Esophagus squamous epithelium (tissue), 5 donors: ENCODE measurements around the gene ZNF469. TPM values are rescaled to one million over a fixed set of nuclear protein-coding genes. Genes with fewer than 3 reads are reported as not detected.

Experiments used
- DNase-seq: peaks from one replicate; lab custom pipeline; 2025; lab: John Stamatoyannopoulos, UW
- H3K27ac ChIP-seq, 4 donors: fragments of 200-600 bp; sonication (generic); one replicate each; pipeline ENCODE4 v1.5.1; 2016 to 2019; ENCODE audit warnings: mild to moderate bottlenecking in 1 of 4
- H3K27me3 ChIP-seq, 4 donors: fragments of 200-600 bp; sonication (generic); 1 replicate in 3 of 4; 2 replicates in 1 of 4; pipeline versions ENCODE4 v1.5.1 to v1.6.0; 2017 to 2021; ENCODE audit warnings: antibody characterized with exemption in 1 of 4
- H3K36me3 ChIP-seq, 3 donors: fragments of 200-600 bp; sonication (generic); one replicate each; pipeline ENCODE4 v1.5.1; 2016 to 2019
- H3K4me1 ChIP-seq, 3 donors: fragments of 200-600 bp; sonication (generic); one replicate each; pipeline ENCODE4 v1.5.1; 2017 to 2019
- H3K4me3 ChIP-seq, 4 donors: fragments of 200-600 bp; sonication (generic); 1 replicate in 3 of 4; 2 replicates in 1 of 4; pipeline ENCODE4 v1.5.1; 2016 to 2019; ENCODE audit warnings: mild to moderate bottlenecking in 2 of 4, moderate library complexity in 1 of 4
- H3K9me3 ChIP-seq, 3 donors: fragments of 200-600 bp; sonication (generic); one replicate each; pipeline ENCODE4 v1.5.1; 2016 to 2019
- CTCF ChIP-seq, 6 experiments: fragments of 450-650 bp in 4 of 6; fragments of 200-600 bp in 2 of 6; sonication (generic) in 2 of 6; IDR thresholded peaks; one replicate each; pipeline ENCODE4 v1.5.1; 2016 to 2019; ENCODE audit warnings: antibody characterized with exemption in 6 of 6, mild to moderate bottlenecking in 4 of 6, moderate library complexity in 4 of 6
- POLR2A ChIP-seq, 4 donors: fragments of 450-650 bp; IDR thresholded peaks; one replicate each; pipeline ENCODE4 v1.6.1; 2017; ENCODE audit warnings: antibody characterized with exemption in 4 of 4, mild to moderate bottlenecking in 4 of 4, moderate library complexity in 3 of 4
- WGBS, 2 donors: methylation state at CpG; one replicate each; pipeline ENCODE4 v1.1.5; 2018; 5-methylcytosine and 5-hydroxymethylcytosine counted together
- intact Hi-C: fragments of 100-400 bp; cut with DNase I; formaldehyde crosslinking; loops from one replicate; pipeline ENCODE4 v1.15.0; 2022
- total RNA-seq, 4 donors: library from RNA; depleted of rRNA; stranded (reverse); fragments of >200 nt; gene quantifications; one replicate each; pipeline ENCODE4 v1.1.0, GENCODE V29; 2016
- donor health status: DM: yes; HTN: yes; CAD: no.

The ZNF469 gene
- total RNA-seq, 4 donors from 2014 or later: 0.26 to 0.57 (median 0.35) TPM

DNA sequence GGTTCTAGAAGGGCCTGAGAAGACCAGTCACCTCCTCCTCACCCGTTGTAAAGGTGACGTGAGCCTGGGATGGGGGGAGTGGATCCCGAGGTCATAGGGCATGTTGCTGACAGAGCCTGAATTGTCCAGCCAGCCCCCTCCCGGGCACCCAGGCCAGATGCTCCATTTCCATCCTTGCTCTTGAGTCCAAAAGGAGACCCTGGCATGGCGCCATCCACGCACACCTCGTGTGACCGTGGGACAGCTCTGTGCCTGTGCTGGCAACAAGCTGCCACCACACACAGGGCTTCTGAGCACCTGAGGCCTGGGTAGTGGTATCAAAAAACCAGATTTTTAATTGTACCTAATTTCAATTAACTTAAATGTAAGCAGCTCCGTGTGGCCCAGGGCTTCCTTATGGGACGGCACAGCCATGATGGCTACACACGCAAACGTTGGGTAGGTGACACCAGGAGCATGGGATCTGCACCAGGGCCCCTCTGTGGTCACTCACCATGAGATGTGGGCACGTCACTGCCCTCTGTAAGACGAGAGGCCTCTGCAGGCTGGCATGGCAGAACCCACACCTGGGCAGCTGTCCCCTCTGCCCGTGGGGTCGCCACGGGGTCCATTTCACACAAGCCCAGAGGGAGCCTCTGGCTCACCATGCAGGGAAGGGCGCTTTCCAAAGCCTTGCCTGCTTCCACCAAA is 37.6 kb upstream of the ZNF469 start:
- Histone ChIP-seq H3K4me3 (no peak overlapping the region), H3K9me3 (no peaks in the 10 kb centered on the region), H3K4me1 (no peaks in the 10 kb centered on the region), H3K36me3 (no peaks in the 10 kb centered on the region), H3K27ac (no peak overlapping the region), H3K27me3 (peaks cover 0 to 13% (median 0%) of the 10 kb centered on the region in 4 donors)
- DNase-seq: no peak
- 61 to 67% methylated on average over 7 to 12 of the region's 18 CpGs for WGBS, 2 donors
- intact Hi-C loops: no loop called here
- TF ChIP-seq POLR2A (IDR thresholded peaks at IDR 0.05): no peak

DNA sequence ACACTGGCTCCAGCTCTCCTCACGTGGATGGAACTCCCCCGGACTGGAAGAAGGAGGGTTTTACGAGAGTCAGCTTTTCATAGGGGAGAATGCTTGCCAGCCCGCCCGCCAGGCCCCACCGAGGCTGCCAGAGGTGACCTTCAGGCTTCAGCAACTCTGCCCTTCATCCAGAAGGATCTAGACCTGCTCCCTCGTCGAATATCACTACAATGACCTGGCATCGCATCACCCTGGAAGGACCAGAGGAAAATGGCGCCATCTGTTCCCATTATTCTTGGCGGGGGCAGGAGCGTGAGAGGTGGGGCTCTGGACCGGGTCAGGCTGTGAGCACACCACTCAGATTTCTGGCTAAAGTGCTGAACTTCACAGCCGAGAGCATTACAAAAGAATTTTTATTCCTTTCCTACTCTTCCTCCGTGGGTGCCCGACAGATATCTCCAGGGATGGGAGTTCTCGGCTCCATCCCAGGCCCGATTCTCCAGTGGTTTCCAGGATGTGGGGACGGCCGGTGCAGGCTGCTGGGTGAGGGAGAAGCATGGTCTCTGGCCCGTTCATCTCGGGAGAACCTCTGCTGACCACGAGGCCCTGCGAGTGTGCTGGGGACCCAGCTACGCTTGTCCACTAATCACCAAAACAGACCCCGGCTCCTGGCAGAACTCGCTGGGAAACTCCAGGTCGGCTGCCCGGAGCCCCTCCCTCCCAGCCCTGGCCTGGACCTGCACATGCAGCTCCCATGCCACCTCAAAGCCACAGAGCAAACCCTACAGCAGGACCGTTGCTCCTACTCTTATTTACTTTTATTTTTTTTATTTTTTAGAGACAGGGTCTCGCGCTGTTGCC is 36.8 kb upstream of the ZNF469 start:
- no peak overlapping the region for H3K27ac ChIP-seq
- 83 to 86% methylated on average over 12 to 25 of the region's 32 CpGs for WGBS, 2 donors
- no peaks in the 10 kb centered on the region for H3K9me3 ChIP-seq
- intact Hi-C loops: no loop called here
- no peaks in the 10 kb centered on the region for H3K4me1 ChIP-seq
- no peak overlapping the region for H3K4me3 ChIP-seq
- DNase-seq: no peak
- TF ChIP-seq POLR2A (IDR thresholded peaks at IDR 0.05): no peak
- TF ChIP-seq CTCF (IDR thresholded peaks at IDR 0.05): no peak
- no peaks in the 10 kb centered on the region for H3K36me3 ChIP-seq
- peaks cover 0 to 13% (median 0%) of the 10 kb centered on the region in 4 donors for H3K27me3 ChIP-seq

DNA sequence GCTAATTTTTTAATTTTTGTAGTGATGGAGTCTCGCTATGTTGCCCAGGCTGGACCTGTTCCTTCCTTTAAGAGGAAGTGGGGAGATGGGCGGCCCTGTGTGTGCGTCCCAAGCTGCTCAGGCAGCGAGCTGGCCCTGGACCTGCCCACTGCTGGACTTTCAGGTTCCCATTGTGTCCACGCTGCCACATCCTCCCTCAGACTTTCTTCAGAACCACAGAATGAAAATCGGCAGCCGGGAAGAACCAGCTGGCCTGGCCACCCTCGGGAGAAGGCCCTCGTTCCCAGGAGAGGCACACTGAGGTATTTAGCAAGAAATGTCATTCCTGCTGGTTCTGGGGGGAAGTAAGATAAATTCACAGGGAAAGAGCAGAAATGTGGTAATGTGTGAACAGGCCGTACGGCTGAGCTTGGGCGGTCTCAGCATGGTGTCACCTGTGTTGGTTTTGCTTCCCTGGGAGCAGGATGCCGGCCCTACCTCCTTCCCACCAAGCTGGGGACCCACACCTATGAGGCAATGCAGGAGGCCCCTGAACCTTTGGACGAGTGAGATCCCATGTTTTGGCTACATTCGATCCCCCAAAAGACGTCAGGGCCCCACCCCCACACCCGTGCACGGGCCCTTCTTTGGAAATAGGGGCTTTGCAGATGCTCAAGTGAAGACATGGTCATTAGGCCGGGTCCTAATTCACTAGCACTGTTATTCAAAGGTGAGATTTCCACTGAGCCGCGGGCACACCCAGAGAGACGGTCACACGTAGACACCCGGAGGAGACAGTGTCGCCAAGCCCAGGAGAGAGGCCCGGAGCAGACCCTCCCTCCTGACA is 35.9 kb upstream of the ZNF469 start:
- intact Hi-C loops: no loop called here
- peaks cover 0 to 4% (median 0%) of the 10 kb centered on the region in 4 donors for H3K27me3 ChIP-seq
- no peaks in the 10 kb centered on the region for H3K9me3 ChIP-seq
- DNase-seq: no peak
- H3K27ac ChIP-seq: no peak overlapping the region
- no peaks in the 10 kb centered on the region for H3K36me3 ChIP-seq
- no peaks in the 10 kb centered on the region for H3K4me1 ChIP-seq
- no peak for TF ChIP-seq POLR2A (IDR thresholded peaks at IDR 0.05)
- TF ChIP-seq CTCF (IDR thresholded peaks at IDR 0.05): no peak
- H3K4me3 ChIP-seq: no peak overlapping the region
- WGBS, 2 donors: 74 to 80% methylated on average over 7 to 10 of the region's 26 CpGs

DNA sequence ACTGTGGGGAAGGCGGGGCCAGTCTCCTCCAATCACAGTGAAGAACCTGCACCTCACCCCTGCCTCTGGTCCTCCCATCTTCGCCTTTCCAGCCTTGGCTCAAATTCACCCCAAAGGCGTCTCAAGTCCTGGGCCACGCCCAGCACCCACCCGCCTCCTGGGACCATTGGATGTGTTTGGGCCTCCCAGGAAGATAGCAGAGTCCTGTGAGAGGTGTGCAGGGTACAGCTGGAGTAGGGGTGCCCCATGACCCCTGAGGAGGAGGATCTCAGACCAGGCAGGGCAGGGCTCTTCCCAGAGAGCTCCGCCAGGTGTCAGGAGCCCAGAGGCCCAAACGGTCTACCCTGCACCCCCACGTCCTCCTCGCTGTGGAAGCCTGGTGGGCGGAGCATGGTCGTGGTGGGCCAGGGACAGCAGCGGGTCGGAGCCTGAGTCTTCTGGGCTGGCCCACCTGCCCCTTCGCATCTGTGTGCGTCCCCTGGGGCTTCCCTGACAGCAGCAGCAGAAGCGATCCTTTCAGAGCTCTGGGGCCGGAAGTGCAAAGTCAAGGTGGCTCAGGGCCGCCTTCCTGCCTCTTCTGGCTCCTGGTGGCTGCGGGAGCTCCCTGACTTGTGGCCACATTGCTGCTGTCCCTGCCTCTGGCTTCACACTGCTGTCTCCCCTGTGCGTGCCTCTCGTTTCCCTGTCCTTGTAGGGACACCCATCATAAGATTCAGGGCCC is 34.9 kb upstream of the ZNF469 start:
- DNase-seq: no peak
- Histone ChIP-seq H3K27ac (no peak overlapping the region), H3K36me3 (no peaks in the 10 kb centered on the region), H3K4me3 (no peak overlapping the region), H3K27me3 (no peaks in the 10 kb centered on the region), H3K9me3 (no peaks in the 10 kb centered on the region), H3K4me1 (no peaks in the 10 kb centered on the region)
- no peak for TF ChIP-seq CTCF (IDR thresholded peaks at IDR 0.05)
- no peak for TF ChIP-seq POLR2A (IDR thresholded peaks at IDR 0.05)
- 40 to 66% methylated on average over 4 to 8 of the region's 21 CpGs for WGBS, 2 donors
- intact Hi-C loops: no loop called here
